Stimulated activated CD4-positive, alpha-beta T cell treated with anti-CD3 and anti-CD28 coated beads, Interleukin-4, amount 100 ng/mL, for 48 hours (primary cell): ENCODE data around the gene UGGT1.
"Not testable (repeated sequence)": the region's sequence is repeated elsewhere in the genome, so short reads cannot be mapped to it uniquely, and the experiment has no call there.

ENCODE experiments used
- DNase-seq, 2 donors: peaks; one replicate each; pipeline ENCODE4 v3.0.0-alpha.2; 2020; ENCODE audit warnings: low read depth in 2 of 2

The UGGT1 gene

DNA sequence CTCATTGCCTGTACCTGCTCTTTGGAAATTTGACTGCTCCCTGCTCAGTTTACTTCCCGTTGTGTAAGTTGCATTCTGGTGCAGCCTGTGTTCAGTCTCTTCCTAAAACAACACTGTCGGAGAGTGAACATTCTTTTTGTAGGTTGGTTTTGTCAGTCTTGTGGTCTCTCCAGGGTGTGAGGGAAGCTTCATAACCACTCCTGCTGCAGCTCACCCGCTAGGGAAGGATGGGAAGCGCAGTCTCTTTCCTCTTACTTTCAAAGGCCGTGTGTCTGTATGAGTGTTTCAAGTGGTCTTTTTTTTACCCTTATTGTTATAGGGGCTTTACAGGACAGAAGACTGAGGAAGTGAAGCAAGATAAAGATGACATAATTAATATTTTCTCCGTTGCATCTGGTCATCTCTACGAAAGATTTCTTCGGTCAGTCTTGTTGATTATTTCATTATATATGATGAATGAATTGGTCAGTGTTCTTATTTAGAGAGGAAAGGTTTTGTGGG, 87.2 kb downstream of the UGGT1 start:
- no peak for DNase-seq

DNA sequence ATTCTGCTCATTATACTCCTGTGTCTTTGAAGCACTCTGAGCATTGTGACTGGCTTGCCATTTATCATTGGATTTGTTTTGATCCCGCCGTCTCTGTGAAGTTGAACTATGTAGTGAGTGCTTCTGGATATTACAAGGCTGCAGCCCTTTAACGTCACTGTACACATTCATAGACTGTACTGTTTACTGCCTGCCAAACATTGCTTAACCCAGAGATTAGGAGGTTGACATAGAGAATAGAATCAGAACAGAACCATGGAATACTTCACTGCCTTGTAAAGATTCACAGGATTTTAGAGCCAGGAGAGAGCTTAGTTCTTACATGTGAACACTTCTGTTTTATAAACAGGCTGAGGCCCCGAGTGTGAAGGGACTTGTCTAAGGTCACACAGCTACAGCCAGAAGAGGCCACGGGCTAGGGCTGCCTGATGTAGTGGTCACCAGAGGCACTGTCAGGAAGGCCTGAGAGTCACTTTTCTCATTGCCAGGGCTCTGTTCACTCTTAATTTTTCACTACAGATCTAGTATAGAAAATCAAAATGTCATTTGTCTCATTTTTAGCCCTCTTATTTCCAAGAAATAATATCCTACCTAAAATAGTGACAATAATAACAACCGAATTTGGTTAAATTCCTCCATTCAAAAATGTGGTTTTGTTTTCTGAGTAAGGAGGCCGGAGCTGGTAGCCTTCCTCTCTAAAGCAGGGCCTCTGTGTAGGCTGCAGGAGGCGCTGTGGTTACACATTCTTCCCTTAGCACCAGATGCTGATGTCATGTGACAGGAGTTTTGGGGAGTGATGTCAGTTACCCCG, 87.9 kb downstream of the UGGT1 start:
- peak; percentile 22 to 34 for DNase-seq

DNA sequence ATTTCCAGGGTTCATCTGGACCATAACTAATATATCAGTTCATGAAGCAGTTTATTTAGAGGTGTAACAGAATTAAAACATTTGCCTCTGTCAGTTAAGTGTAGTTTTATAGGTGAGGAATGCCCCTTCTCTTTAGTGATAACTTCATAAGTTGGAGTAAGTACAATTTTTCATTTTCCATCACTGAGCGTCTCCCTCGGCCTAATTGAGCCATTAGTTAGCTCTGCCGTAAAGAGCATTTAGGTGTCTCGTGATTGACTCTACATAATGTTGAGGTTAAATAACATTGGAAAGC, 88.4 kb downstream of the UGGT1 start:
- no peak for DNase-seq

DNA sequence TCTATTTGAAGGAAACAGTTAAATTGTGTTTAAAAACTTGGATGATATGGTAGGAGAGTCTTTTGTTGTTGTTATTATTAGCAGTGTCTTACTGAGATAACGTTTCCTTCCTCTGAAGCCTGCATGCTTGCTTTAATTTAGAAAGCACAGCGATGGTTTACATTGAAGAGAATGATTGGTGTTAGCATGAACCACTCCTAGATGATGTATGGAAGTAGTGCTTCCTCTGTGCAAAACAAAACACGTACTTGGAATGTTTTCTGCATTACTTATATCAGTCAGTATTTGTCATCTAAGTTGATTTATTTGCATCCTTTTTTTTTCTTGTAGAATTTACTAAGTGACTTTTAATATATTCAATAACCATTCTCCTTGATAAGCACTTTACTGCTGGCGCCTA, 89.0 kb downstream of the UGGT1 start:
- DNase-seq = no peak

DNA sequence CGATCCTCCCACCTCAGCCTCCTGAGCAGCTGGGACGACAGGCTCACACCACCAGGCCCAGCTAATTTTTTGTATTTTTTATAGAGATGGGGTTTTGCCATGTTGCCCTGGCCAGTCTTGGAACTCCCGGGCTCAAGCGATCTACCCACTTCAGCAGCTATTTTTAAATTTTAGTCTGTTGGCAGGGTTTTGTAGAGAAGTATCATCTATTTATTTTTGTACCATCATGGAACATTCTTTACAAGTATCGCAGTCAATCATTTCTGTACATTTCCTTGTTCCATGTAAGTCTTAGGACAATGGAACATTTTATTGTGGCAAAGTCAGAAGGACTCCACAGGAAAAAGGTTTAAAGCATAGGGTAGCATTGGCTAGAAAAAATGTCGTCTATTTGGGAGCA, 94.6 kb downstream of the UGGT1 start:
- DNase-seq = no peak

DNA sequence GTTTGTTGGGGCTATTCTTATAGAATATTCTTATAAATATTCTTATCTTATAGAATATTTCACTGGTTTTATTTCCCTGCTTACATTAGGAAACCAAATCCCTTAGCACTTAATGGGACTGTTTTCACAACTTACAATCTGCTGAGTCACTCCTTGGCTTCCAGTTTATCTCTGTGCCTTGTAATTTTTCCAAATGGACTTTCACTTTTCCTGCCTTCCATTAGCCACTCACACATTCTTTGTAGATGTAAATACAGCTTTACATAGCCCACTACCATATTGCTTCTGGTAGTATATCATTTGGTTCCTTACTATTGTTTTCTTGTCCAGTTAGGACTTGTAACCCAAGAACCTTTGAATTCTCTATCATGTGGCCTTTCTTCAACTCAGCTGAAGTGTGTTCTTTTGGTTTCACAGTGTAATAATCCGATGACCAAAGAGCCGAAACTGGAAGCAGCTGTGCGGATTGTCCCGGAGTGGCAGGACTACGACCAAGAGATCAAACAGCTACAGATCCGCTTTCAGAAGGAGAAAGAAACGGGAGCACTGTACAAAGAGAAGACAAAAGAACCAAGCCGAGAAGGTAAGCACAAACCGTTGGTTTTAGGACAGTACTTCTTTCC, 96.1 kb downstream of the UGGT1 start:
- no peak for DNase-seq

DNA sequence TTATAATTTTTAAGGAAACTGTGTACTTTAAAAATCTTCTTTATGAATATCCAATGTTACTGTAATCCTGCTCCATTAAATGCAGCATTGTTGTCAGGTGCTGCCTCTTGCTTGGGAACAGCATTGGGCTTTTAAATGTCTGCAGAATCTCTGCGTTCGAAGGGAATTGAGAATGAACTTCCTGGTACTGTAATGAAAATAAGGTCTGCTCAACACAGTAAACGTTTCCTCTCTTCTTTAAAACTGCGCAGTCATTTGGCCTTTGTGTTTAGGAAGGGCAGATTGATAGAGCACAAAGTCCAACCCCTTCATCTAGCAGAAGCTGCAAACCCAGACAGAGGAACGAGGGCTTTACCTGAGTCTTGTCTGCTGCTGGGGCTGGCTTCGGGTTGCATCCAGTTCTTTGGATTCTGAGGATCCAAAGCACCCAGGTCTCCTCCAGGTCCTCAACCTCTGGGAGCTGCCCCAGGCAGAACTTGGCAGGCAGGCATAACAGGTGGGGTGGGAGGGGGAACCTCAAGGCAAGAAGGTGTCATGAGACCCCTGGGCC, 104.5 kb downstream of the UGGT1 start:
- no peak for DNase-seq

DNA sequence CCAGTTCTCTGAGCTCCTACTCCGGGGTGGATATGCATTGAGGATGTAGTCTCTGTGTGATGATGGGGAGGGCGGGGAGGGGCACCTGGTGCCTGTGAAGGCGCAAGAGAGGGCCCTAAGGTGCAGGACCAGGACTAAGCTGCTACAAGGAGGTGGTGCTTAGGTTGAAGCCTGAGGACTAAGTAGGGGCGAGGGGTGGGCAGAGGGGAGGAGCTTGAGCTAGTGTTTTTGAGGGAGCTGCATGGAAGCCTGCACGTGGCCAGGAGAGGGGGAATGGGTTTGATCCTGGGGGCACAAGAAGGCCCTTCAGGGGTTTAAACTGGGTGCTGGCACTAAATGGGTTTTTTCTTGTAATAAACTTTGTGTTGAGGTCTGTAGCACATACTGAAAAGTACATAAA, 105.0 kb downstream of the UGGT1 start:
- DNase-seq = no peak

DNA sequence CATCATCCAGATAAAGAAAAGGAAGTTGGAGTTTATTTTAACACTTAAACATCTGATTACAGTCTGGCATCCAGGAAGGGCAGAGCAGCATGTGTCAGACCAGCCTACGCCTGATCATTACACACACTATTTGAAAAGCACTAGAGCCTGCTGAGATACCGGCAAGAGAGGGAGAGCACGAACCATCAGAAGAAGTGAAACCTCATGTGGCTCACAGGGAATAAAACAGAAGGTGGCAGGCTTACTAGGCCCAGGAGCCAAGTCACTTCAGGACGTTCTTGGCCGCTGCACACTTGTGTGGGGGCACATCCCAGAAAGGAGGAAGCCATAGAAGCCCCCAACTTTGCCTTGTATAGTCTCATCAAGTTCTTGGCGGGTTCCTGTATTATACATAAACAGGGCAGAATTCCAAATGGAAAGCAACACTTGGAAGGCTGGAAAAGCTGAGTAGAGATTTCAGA, 105.5 kb downstream of the UGGT1 start:
- no peak for DNase-seq

DNA sequence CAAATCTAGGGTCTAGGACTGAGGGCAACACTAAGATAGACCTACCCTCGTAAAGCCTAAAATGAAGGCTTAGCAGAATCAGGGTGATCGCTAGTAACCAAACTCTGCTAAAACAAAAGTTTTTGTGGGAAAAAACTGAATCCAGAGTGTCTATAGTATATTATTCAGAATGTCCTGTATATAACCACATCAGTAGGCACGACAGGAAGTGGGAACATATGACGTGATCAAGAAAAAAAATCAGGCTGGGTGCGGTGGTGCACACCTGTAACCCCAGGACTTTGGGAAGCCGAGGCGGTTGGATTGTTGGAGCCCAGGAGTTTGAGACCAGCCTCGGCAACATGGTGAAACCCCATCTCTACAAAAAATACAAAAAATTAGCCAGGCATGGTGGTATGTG, 106.1 kb downstream of the UGGT1 start:
- DNase-seq = no peak

DNA sequence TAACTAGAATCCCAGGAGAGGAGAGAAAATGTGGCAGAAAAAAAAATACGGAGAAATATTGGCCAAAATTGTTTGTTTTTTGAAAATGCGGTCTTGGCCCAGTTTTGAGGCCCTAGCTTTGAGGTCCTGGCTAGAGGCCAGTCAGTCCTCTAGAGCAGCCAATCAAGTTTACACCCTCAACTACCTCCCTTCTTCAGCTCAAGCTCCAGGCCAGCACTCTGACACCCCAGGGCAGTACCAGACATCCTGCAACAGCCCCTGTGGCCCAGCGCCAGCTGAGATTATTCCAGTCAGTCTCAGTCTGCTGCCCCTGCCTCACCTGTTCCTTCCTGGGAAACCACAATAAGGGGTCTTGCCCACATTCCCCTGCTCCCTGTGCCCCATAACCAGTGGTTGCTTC, 107.7 kb downstream of the UGGT1 start:
- no peak for DNase-seq

DNA sequence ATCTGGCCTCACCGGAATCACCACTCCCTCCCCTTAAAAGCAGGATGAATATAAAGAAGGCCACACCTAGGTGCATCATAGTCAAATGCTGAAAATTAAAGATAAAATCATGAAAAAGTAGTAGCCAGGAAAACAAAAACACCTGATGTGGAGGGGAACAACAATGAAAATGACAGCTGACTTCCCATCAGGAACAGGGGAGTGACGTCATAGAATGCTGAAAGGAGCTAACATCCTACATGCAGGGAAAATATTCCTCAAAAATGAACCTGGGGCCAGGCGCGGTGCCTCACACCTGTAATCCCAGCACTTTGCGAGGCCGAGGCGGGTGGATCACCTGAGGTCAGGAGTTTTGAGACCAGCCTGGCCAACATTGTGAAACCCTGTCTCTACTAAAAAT, 108.1 kb downstream of the UGGT1 start:
- no peak for DNase-seq

DNA sequence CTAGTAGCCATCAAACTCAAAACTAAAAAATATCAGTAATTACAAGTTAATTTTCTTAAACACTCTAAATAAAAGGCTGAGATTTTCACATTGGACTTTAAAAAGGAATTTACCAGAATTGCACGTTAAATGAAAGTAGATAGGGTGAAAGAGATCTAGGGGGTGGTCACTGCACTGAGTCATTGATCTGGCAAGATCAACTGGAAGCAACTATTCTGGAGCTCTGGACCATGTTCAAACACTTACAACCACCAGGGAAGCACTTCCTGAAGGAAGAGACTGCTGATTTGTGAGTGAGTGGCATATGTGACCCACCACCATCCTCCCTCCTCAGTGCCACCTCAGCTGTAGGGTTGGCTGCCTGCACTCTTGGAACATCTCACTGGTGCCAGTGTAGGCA, 111.8 kb downstream of the UGGT1 start:
- no peak for DNase-seq

DNA sequence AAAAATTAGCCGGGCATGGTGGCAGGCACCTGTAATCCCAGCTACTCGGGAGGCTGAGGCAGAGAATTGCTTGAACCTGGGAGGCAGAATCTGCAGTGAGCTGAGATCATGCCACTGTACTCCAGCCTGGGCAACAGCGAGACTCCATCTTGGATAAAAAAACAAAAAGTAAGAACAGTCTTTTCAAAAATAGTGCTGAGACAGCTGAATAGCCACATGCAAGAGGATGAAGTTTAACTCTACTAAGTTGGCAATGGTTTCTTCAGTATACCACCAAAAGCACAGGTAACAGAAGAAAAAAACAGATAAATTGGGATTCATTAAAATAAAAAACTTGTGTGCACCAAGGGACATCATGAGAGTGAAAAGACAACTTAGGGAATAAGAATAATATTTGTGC, 115.2 kb downstream of the UGGT1 start:
- no peak for DNase-seq

DNA sequence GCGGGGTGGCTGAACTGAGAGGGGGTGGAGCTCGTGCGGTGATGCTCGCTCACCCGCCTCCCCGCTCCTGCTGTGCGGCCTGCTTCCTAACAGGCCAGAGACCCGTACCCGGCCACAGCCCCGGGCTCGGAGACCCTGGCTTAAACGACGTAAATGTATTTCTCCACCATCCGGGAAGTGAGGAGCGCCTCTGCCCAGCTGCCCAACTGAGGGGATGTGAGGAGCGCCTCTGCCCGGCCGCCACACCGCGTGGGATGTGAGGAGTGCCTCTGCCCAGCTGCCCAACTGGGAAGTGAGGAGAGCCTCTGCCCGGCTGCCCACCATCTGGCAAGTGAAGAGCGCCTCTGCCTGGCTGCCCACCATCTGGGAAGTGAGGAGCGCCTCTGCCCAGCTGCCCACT, 117.0 kb downstream of the UGGT1 start:
- no peak for DNase-seq

DNA sequence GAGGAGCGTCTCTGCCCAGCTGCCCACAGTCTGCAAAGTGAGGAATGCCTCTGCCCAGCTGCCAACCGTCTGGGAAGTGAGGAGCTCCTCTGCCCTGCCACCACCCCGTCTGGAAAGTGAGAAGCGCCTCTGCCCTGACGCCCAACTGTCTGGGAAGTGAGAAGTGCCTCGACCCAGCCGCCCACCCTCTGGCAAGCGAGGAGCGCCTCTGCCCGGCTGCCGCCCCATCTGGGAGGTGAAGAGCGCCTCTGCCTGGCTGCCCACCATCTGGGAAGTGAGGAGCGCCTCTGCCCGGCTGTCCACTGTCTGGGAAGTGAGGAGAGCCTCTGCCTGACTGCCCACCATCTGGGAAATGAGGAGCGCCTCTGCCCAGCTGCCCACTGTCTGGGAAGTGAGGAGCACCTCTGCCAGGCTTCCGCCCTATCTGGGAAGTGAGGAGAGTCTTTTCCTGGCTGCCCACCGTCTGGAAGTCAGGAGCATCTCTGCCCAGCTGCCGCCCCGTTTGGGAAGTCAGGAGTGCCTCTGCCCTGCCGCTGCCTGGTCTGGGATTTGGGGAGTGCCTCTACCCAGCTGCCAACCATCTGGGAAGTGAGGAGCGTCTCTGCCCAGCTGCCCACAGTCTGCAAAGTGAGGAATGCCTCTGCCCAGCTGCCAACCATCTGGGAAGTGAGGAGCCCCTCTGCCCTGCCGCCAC, 117.8 kb downstream of the UGGT1 start:
- DNase-seq = not testable (repeated sequence)

DNA sequence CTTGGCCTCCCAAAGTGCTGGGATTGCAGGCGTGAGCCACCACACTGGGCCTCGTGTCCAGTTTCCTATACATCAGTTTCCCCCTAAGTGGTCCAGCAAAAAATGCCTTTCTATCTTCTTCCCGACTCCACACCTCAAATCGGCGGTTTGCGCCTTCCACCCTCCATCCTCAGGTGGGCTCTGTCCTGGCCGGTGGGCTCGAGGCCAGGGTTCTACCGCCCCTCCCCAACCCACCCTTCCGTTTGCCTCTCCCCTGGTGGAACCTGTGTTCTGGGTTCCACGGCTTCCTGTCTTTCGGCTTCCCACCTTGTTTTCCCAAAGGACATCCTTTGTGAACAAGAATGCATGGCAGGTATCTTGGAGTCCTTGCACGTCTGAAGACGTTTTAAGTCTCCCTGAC, 123.3 kb downstream of the UGGT1 start:
- no peak for DNase-seq

DNA sequence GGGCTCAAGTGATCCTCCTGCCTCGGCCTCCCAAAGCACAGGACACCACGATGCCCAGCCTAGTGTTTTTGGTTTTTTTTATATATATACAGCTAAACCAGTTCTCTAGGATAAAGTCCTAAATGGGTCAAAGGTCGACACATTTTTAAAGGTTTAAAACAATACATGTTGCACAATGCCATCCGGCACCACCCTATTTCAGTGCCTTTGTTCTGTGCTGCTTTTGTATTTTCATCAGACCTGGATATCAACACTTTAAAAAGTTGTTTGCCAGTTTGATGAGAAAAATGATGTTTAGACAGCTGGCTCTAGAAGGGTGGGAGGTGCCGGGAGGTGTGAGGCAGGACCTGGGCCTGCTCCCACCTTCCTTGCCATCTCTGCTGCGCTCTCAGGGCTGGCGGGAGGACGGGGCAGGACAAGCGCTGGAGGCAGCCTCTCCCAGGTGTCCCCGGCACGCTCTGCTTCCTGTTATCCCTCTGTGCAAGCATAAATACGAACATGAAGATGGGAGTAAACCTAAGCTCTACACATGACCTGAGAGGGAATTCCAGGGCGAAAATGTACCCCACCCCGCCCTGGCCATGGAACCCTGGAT, 124.0 kb downstream of the UGGT1 start:
- no peak for DNase-seq

DNA sequence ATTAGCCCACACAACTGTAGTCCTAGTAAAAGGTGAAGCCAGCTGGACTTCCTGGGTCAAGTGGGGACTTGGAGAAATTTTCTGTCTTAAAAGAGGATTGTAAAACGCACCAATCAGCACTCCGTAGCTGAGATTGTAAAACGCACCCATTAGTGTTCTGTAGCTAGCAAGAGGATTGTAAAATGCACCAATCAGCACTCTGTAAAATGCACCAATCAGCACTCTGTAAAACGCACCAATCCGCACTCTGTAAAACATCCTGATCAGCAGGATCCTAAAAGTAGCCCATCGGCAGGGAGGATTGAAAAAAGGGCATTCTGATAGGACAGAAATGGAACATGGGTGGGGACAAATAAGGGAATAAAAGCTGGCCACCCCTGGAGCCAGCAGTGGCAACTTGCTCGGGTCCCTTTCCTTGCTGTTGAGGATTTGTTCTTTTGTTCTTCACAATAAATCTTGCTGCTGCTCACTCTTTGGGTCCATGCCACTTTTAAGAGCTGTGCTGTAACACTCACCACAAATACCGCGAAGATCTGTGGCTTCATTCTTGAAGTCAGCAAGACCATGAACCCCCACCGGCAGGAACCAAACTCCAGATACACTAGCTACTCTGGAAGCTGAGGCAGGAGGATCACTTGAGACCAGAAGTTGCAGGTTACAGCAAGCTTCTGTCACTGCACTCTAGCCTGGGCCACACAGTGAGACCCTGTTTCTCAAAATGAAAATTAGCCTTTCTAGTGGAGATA, 125.1 kb downstream of the UGGT1 start:
- DNase-seq = no peak

DNA sequence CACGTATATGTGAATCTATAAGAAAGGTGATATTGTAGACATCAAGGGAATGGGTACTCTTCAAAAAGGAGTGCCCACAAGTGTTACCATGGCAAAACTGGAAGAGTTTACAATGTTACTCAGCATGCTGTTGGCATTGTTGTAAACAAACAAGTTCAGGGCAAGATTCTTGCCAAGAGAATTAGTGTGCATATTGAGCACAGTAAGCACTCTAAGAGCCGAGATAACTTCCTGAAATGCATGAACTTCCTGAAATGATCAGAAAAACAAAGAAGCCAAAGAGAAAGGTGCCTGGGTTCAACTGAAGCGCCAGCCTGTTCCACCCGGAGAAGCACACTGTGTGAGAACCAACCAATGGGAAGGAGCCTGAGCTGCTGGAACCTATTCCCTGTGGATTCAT, 126.7 kb downstream of the UGGT1 start:
- DNase-seq = no peak

DNA sequence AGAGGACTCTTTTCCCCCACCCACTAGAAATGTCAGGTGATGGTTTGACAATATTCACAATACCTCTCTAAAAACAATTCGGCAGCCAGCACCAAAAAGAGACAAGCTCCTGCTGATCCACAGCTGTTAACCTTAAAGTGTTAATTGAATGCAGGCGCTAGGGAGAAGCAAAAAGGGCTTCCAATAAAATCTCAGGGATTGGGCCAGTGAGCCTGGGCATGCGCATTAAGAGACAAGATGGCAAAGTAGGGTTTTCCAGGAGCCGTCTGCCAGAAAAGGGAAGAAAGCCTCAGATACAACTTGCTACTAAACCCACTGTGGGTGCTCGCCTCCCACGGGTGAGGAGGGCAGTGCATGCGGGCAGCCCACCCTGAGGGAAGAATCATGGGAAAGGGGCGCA, 128.9 kb downstream of the UGGT1 start:
- DNase-seq = no peak

DNA sequence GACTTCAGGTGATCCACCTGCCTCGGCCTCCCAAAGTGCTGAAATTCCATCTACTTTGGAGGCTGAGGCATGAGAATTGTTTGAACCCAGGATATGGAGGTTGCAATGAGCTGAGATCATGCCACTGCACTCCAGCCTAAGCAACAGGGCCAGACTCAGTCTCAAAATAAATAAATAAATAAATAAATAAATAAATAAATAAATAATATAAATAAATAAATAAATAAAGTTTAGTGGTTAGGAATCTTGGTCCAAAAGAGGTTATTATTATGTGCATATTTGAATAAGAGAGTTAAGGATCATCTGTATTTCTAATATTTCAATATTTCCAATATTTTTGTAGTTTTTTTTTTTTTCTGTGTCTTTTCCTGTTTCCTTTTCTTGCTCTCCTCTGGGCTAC, 136.9 kb downstream of the UGGT1 start:
- DNase-seq = no peak
